Heart left ventricle (tissue), 16 donors: ENCODE data around the gene CTDP1. TPM values are rescaled to one million over a fixed set of nuclear protein-coding genes. Genes with fewer than 3 reads are reported as not detected.

Source experiments
- ATAC-seq, 4 donors: fragments of 200-7000 bp; cut with Tn5 transposase; one replicate each; pipeline ENCODE4 v1.9.1; 2020 to 2022; ENCODE audit warnings: moderate library complexity in 4 of 4, mild to moderate bottlenecking in 3 of 4, moderate number of reproducible peaks in 1 of 4
- DNase-seq, 5 donors: peaks; one replicate each; pipeline ENCODE4 v3.0.0-alpha.2; 2020
- H3K27ac ChIP-seq, 12 donors: fragments of 200-600 bp; sonication (generic) in 4 of 12; one replicate each; pipeline versions ENCODE4 v1.5.0 to v1.8.0; 2016 to 2022; ENCODE audit warnings: mild to moderate bottlenecking in 2 of 12
- H3K27me3 ChIP-seq, 9 donors: fragments of 200-600 bp; sonication (generic) in 2 of 9; one replicate each; pipeline versions ENCODE4 v1.5.1 to v1.8.0; 2016 to 2022; ENCODE audit warnings: mild to moderate bottlenecking in 3 of 9
- H3K36me3 ChIP-seq, 9 donors: fragments of 200-600 bp; sonication (generic) in 2 of 9; one replicate each; pipeline versions ENCODE4 v1.5.0 to v1.8.0; 2018 to 2022; ENCODE audit warnings: mild to moderate bottlenecking in 2 of 9
- H3K4me1 ChIP-seq, 12 donors: fragments of 200-600 bp; sonication (generic) in 4 of 12; one replicate each; pipeline versions ENCODE4 v1.5.0 to v1.8.0; 2016 to 2022; ENCODE audit warnings: mild to moderate bottlenecking in 3 of 12
- H3K4me3 ChIP-seq, 12 donors: fragments of 200-600 bp; sonication (generic) in 4 of 12; one replicate each; pipeline versions ENCODE4 v1.5.0 to v1.8.0; 2017 to 2022; ENCODE audit warnings: mild to moderate bottlenecking in 9 of 12, moderate library complexity in 4 of 12
- H3K9me3 ChIP-seq, 12 donors: fragments of 200-600 bp; sonication (generic) in 4 of 12; one replicate each; pipeline versions ENCODE4 v1.5.0 to v1.8.0; 2016 to 2022; ENCODE audit warnings: mild to moderate bottlenecking in 1 of 12
- POLR2A ChIP-seq, 2 donors: fragments of 450-650 bp; IDR thresholded peaks; one replicate each; pipeline ENCODE4 v1.6.1; 2017; ENCODE audit warnings: antibody characterized with exemption in 2 of 2, mild to moderate bottlenecking in 2 of 2, moderate library complexity in 2 of 2
- WGBS, 4 donors: extraction: QIAGEN DNeasy Blood & Tissue Kit in 2 of 4; methylation state at CpG; one replicate each; pipeline versions ENCODE4 v1.1.5 to v1.1.7; 2013 to 2018; 5-methylcytosine and 5-hydroxymethylcytosine counted together
- intact Hi-C, 10 donors: fragments of 100-400 bp; cut with DNase I; formaldehyde crosslinking; loops; one replicate each; pipeline versions ENCODE4 v1.11.1 to v1.14.2; 2022
- polyA plus RNA-seq, 2 donors: library from polyadenylated mRNA; stranded (reverse); fragments of 200-250 nt; gene quantifications; one replicate each; pipeline ENCODE4 v1.2.3, GENCODE V29; 2013
- total RNA-seq, 9 donors: library from RNA; depleted of rRNA in 2 of 9; stranded (reverse); fragments of >200 nt in 2 of 9; fragmentation: NEBNext Ultra II Directional in 3 of 9; extraction: Animal tissue kit (Norgen Biotek cat#: 25700) in 3 of 9; gene quantifications; one replicate each; pipeline versions ENCODE4 v1.1.0 to v1.2.4, GENCODE V29; 2016 to 2023
- TF ChIP-seq, protein P1 (sequence below), 12 donors: fragments of 200-600 bp; sonication (generic) in 4 of 12; IDR thresholded peaks; one replicate each; pipeline versions ENCODE4 v1.5.0 to v1.8.0; 2018 to 2022; ENCODE audit warnings: antibody characterized with exemption in 12 of 12, mild to moderate bottlenecking in 5 of 12
- donor health status: ischemic (EF 13 %, LVEDD 7.1; RV severe dilation, severe dysfunction).
- donor health status: healthy with polysubstance abuse.
- donor health status: DM: no; HTN: yes; CAD: no.
- donor health status: DM: no; HTN: no; CAD: no.
- donor health status: ischemic (EF 25% LVEDD 6.9; RV normal size, moderate dysfunction).
- donor health status: ischemic (EF 25% LVEDD 5.7; RV mildly dilated, moderate dysfunction).
- donor health status: healthy.
- donor health status: DM: yes; HTN: yes; CAD: no.
- donor health status: ischemic (EF 35%, LVEDD 5.7; RV mildly dilated, moderate dysfunction).
- donor health status: nonischemic (EF 11% LVEDD 7.7; RV severe dilation, severe dysfunction).
- donor health status: DM: yes; HTN: yes; CAD: no.
- donor health status: PGD.
- donor health status: ischemic (EF 29% LVEDD 5.4; RV normal size, mild dysfunction).
- donor health status: nonischemic (EF 23%, LVEDD 6.1; RV moderate dilation, normal function).

Gene CTDP1
- total and polyA plus RNA-seq, 11 donors, result 6.0 to 17.1 (median 10.3) TPM

DNA sequence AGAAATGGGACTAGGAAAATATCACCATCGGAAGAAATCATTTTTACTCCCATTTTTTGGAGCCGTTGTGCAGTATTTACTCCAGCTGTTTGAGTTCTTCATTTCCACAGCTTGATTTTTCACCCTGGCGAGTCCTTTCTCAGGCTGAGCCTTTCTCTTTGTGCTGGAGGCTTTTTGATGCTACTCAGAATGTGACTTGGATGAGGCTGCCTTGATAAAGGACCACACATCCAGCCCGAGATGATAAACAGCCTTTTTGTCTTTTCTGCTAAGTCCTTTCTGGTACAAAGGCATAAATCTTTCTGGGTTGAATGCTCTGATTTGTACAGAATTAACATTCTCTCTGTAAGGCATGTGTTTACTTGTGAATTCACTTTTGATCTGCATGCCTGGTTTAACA lies 17.6 kb upstream of the CTDP1 start:
- H3K9me3 ChIP-seq, result no peaks in the 10 kb centered on the region
- intact Hi-C loops, result no loop called here
- DNase-seq (no peak), ATAC-seq (no peak)
- 65 to 69% (median 68%) methylated on average over 4 of the region's 4 CpGs for WGBS, 4 donors
- no peaks in the 10 kb centered on the region for H3K4me1 ChIP-seq
- peaks cover 0 to 10% (median 0%) of the 10 kb centered on the region in 9 donors for H3K27me3 ChIP-seq
- no peak overlapping the region for H3K27ac ChIP-seq
- TF ChIP-seq, protein P1, sequence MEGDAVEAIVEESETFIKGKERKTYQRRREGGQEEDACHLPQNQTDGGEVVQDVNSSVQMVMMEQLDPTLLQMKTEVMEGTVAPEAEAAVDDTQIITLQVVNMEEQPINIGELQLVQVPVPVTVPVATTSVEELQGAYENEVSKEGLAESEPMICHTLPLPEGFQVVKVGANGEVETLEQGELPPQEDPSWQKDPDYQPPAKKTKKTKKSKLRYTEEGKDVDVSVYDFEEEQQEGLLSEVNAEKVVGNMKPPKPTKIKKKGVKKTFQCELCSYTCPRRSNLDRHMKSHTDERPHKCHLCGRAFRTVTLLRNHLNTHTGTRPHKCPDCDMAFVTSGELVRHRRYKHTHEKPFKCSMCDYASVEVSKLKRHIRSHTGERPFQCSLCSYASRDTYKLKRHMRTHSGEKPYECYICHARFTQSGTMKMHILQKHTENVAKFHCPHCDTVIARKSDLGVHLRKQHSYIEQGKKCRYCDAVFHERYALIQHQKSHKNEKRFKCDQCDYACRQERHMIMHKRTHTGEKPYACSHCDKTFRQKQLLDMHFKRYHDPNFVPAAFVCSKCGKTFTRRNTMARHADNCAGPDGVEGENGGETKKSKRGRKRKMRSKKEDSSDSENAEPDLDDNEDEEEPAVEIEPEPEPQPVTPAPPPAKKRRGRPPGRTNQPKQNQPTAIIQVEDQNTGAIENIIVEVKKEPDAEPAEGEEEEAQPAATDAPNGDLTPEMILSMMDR (IDR thresholded peaks at IDR 0.05), result no peak
- no peak for TF ChIP-seq POLR2A (IDR thresholded peaks at IDR 0.05)
- no peak overlapping the region for H3K4me3 ChIP-seq
- no peaks in the 10 kb centered on the region for H3K36me3 ChIP-seq

DNA sequence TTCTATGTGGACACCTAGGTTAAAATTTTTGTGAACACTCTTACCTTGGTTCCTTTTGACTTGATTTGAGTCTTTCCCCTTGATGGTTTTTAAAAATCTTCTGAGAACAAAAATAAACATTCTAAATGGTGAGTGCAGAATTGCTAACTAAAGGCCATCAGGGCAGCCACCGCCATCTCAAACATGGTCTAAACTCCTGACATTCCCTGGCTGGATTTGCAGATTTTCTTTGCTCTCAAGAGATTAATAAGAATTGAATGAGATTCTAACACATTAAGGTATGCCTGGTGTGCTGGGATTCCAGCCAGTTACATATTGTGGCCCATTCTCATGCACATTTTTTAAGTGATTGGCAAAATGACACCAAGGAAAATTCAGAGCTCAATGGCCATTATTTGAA lies 17.2 kb upstream of the CTDP1 start:
- no peaks in the 10 kb centered on the region for H3K36me3 ChIP-seq
- peaks cover 0 to 10% (median 0%) of the 10 kb centered on the region in 9 donors for H3K27me3 ChIP-seq
- TF ChIP-seq, protein P1 (IDR thresholded peaks at IDR 0.05), result no peak
- TF ChIP-seq POLR2A (IDR thresholded peaks at IDR 0.05), result no peak
- H3K27ac ChIP-seq, result no peak overlapping the region
- no peaks in the 10 kb centered on the region for H3K9me3 ChIP-seq
- 90 to 97% (median 91%) methylated on average over 1 of the region's 1 CpG for WGBS, 4 donors
- ATAC-seq (no peak), DNase-seq (no peak)
- H3K4me3 ChIP-seq, result no peak overlapping the region
- intact Hi-C loops, result no loop called here
- no peaks in the 10 kb centered on the region for H3K4me1 ChIP-seq

GRCh38 chr18:79664525-79665125 lies 15.0 kb upstream of the CTDP1 start:
- no peak for TF ChIP-seq POLR2A (IDR thresholded peaks at IDR 0.05)
- TF ChIP-seq, protein P1 (IDR thresholded peaks at IDR 0.05), result no peak
- intact Hi-C loops, result no loop called here
- ATAC-seq, result no peak
- H3K27me3 ChIP-seq, result peaks cover 0 to 10% (median 0%) of the 10 kb centered on the region in 9 donors
- H3K36me3 ChIP-seq, result no peaks in the 10 kb centered on the region
- H3K27ac ChIP-seq, result no peak overlapping the region
- DNase-seq, result no peak
- H3K4me3 ChIP-seq, result no peak overlapping the region
- H3K9me3 ChIP-seq, result no peaks in the 10 kb centered on the region
- 66 to 91% (median 86%) methylated on average over 3 of the region's 3 CpGs for WGBS, 4 donors
- no peaks in the 10 kb centered on the region for H3K4me1 ChIP-seq

DNA sequence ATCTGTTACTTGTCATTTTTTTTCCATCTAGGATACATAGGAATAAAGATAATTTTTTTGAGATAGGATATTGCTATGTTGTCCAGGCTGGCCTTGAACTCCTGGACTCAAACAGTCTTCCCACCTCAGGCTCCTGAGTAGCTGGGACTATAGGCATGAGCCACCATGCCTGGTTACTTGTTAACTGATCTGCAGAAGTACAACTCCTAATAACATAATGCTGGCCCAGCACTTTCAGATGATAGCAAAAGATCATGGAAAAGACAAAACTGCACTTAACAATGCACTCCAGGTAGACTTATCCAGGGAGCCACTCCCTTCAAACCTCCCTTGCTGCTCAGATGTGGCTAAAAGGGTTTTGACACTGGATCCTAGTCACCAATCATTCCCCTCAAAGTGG lies 11.4 kb upstream of the CTDP1 start:
- peaks cover 0 to 2% (median 0%) of the 10 kb centered on the region in 9 donors for H3K27me3 ChIP-seq
- no peak overlapping the region for H3K27ac ChIP-seq
- no peak overlapping the region for H3K4me3 ChIP-seq
- ATAC-seq (no peak), DNase-seq (no peak)
- TF ChIP-seq POLR2A (IDR thresholded peaks at IDR 0.05), result no peak
- TF ChIP-seq, protein P1 (IDR thresholded peaks at IDR 0.05), result no peak
- intact Hi-C loops, result no loop called here
- no peaks in the 10 kb centered on the region for H3K4me1 ChIP-seq
- no peaks in the 10 kb centered on the region for H3K36me3 ChIP-seq
- no peaks in the 10 kb centered on the region for H3K9me3 ChIP-seq
